D721Med (cell line): ENCODE results near the gene GABRA4.

Source experiments
- DNase-seq: peaks from one replicate; pipeline ENCODE4 v3.0.0; 2011; ENCODE audit warnings: low spot score; ENCODE audit not compliant: insufficient read length
- FAIRE-seq: peaks from 2 replicates; lab custom pipeline; 2011; peaks lifted over from hg19 to GRCh38; lab: Jason Lieb, UNC
- CTCF ChIP-seq: IDR thresholded peaks from 2 replicates; pipeline ENCODE4 v1.5.1; 2012; ENCODE audit warnings: mild to moderate bottlenecking, control low read depth; ENCODE audit not compliant: insufficient read depth; ENCODE audit errors: missing control alignments

Gene GABRA4

GRCh38 chr4:46949822-46950221 is 43.6 kb downstream of the GABRA4 start:
- FAIRE-seq, result no peak

GRCh38 chr4:46947541-46947940 is 45.8 kb downstream of the GABRA4 start:
- DNase-seq (no peak), FAIRE-seq (no peak)
- no peak for TF ChIP-seq CTCF

More at GRCh38 chr4:46949822-46950221, 43.6 kb downstream of the GABRA4 start:
- DNase-seq, result no peak
- TF ChIP-seq CTCF, result no peak

GRCh38 chr4:46946919-46947536 is 46.4 kb downstream of the GABRA4 start:
- no peak for TF ChIP-seq CTCF
- DNase-seq, result no peak
- FAIRE-seq, result no peak

- FAIRE-seq (no peak), DNase-seq (no peak)
- TF ChIP-seq CTCF, result no peak
These were observed 48.3 kb downstream of the GABRA4 start for GRCh38 chr4:46945062-46945461.

GRCh38 chr4:46944345-46944744 is 49.0 kb downstream of the GABRA4 start:
- no peak for TF ChIP-seq CTCF
- no peak for DNase-seq

GRCh38 chr4:46937493-46937892 is 55.9 kb downstream of the GABRA4 start:
- FAIRE-seq, result no peak
- DNase-seq, result no peak
- peak; percentile 26 for TF ChIP-seq CTCF

More at GRCh38 chr4:46944345-46944744, 49.0 kb downstream of the GABRA4 start:
- FAIRE-seq, result no peak

- DNase-seq (no peak), FAIRE-seq (no peak)
- no peak for TF ChIP-seq CTCF
These were observed 58.7 kb downstream of the GABRA4 start for GRCh38 chr4:46934726-46935125.
